NCI-H2196 treated with DMSO at 0.1 percent for 48 hours (cell line): ENCODE measurements around the gene CHCHD6.
"Not testable (repeated sequence)": the region's sequence is repeated elsewhere in the genome, so short reads cannot be mapped to it uniquely, and the experiment has no call there.

Experiments
- DNase-seq: peaks from one replicate; lab custom pipeline; 2025; ENCODE audit not compliant: unreplicated experiment; lab: John Stamatoyannopoulos, UW

Gene CHCHD6

GRCh38 chr3:126765187-126766069, 61.4 kb downstream of the CHCHD6 start:
- no peak for DNase-seq

DNA sequence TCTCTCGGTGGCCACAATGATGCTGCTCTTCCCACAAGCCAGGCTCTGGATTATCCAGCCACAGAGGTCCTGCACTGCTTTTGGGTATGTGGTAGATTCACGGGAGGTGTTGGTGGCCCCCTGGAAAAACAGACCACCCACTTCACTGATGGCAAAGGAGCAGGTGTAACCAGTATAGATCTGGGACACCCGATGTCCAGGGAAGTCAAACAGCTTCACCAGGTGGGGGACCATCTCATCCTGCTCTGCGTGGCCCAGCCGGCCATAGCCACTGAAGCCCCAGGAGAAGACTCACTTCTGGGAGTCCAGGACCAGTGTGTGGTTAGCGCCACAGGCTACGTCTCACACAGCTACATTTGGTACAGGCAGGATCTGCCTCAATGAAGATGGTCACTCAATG, 62.6 kb downstream of the CHCHD6 start:
- DNase-seq, result no peak

GRCh38 chr3:126768903-126769302, 64.9 kb downstream of the CHCHD6 start:
- no peak for DNase-seq

GRCh38 chr3:126770096-126770495, 66.1 kb downstream of the CHCHD6 start:
- no peak for DNase-seq

GRCh38 chr3:126773167-126773566, 69.1 kb downstream of the CHCHD6 start:
- DNase-seq, result no peak

DNA sequence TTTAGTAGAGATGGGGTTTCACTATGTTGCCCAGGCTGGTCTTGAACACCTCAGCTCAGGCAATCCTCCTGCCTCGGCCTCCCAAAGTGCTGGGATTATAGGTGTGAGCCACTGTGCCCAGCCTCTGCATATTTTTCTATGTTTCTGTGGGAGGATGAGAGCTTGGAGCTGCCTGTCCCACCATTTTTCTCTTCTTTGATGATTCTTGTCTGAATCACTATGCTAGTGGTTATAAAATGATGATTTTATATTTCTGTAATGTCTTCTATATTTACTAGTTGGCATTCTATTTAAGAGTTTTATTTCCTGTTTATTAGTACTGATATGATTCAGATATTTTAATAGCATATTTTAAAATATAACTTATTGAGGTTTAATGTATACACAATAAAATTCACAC, 69.7 kb downstream of the CHCHD6 start:
- DNase-seq, result no peak

- no peak for DNase-seq
These were observed 73.3 kb downstream of the CHCHD6 start for GRCh38 chr3:126777366-126777765.

DNA sequence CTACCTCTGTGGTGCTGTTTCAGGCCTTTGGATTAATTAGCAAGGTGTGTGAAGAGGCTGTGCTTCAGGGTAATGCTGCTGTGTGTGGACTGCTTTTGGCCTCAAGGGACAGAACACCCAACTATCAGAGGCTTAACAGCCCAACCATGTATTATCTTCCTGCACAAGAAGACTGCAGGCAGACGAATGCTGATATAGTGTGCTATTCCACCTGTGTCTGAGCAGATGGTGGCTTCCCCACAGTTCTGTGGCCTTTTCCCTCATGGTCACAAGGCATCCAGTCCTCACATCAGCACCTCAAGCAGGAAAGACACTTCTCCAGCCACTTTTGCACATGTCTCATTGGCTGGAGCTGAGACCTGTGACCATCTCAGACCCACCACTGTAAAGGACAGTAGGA, 76.6 kb downstream of the CHCHD6 start:
- DNase-seq, result no peak

- DNase-seq, result no peak
These were observed 77.4 kb downstream of the CHCHD6 start for GRCh38 chr3:126781406-126781805.

DNA sequence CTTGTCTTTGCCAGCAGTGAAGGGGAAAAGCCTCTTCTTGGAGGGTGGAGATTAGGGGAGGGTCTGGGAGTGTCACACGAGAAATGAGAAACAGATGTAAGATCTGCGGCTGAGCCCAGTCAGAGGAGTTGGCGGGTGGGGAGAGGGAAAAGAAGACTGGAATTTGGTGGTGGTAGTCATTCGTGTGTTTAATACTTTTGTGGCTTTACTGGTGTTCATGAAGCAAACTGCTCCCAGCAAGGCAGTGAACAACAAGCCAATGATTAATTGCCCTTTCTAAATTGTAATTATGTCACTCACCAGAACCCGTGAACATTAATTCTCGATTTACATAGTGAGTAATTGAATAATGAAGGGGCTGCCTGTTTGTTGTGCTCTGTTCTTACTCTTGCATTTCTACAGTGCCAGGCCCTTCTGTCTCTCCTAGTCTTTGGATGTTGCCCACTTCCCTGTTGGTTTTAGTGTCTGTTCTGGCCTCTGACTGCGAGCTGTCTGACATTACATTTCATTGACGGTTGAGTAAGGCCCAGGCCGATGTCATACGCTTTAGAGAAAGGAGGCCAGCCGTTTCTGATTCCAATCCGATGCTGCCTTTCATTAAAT, 78.0 kb downstream of the CHCHD6 start:
- no peak for DNase-seq

GRCh38 chr3:126782536-126782935, 78.5 kb downstream of the CHCHD6 start:
- DNase-seq, result no peak

DNA sequence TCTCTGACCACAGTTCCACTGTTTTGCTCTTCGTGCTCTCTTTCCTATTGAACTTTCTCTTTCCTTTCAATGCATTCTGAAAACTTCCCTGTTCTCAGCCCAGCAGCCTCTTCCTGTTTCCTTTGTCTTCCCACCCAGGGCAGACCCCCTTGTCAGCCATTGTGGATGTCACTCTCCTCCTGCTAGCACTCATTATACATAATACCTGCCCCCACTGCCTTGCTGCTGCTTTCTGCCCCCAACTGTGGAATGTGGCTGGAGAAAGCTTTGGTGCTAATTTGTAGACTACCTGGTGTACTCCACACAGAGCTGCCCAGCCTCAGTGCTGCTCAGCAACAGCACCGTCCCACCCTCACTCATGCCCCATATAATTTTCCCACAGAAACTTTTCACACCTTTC, 80.2 kb downstream of the CHCHD6 start:
- DNase-seq, result no peak

GRCh38 chr3:126791320-126791719, 87.3 kb downstream of the CHCHD6 start:
- not testable (repeated sequence) for DNase-seq

DNA sequence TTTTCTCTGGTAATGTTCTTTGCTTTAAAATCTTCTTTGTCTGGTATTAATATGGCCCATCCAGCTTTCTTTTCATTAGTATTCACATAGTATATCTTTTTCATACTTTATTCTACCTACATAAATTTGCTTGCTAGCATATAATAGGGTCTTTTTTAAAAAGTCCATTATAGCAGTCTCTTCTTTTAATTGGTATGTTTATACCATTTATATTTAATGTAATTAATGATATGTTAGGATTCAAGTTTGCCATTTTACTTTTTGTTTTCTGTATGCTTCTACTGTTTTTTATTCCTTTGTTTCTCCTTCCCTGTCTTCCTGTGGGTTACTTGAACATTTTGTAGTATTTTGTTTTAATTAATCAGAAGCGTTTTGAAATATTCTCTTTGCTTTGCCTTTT, 89.0 kb downstream of the CHCHD6 start:
- DNase-seq, result no peak

DNA sequence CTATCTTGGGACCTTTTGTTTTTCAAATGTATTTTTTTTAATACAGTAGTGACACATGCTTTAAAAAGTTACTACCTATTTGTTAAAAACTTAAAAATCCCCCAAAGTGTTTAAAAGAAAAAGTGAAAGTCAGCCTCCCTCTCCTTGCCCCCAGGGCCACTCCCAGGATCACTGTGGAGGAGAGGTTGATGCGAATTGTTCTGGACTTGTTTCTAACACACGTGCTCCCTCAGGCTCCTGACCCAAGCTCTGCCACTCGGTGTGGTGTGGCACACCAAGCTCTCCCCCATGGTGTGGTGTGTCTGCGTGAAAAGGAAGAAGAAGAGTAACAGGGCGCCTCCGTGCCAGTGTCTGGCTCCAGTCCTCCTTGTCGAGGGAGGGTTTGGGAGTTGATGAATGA, 93.5 kb downstream of the CHCHD6 start:
- DNase-seq, result no peak

GRCh38 chr3:126798521-126798920, 94.5 kb downstream of the CHCHD6 start:
- DNase-seq, result no peak

- no peak for DNase-seq
These were observed 95.1 kb downstream of the CHCHD6 start for GRCh38 chr3:126799099-126799498.

- not testable (repeated sequence) for DNase-seq
These were observed 97.3 kb downstream of the CHCHD6 start for GRCh38 chr3:126801312-126801711.

DNA sequence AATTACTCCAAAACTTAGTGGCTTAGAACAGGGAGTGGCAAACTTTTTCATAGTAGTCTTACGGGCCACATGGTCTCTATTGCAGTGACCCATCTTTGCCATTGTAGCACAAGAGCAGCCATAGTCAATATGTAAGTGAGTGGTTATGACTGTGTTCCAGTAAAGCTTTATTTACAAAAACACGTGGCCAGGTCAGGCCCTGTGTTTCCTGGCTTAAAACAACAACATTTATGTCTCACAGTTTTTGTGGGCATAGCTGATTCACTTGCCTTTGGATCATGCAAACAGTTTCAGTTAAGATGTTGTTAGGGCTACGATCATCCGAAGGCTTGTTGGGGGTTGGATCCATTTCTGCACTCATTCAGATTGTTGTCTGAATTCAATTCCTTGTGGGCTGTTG, 103.8 kb downstream of the CHCHD6 start:
- no peak for DNase-seq

DNA sequence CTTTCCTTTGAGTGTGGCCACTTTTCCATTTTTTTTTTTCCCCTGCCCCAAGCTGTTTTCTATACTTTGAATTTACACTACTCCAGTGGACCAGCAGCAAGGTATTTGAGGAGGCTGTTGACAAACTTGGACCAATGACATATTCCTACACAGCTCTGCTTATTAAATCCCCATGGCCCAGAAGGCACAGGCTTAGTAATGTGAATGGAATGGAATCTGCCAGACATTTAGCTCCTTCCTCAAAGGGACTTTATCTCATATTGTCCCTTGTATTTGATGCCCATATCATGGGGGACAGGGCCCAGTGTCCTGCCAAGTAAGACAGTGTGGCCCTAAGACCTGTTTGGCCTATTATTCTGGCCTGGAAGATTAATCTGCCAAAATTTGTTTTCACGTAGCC, 107.5 kb downstream of the CHCHD6 start:
- DNase-seq, result no peak

- DNase-seq, result no peak
These were observed 112.3 kb downstream of the CHCHD6 start for GRCh38 chr3:126816298-126816697.

DNA sequence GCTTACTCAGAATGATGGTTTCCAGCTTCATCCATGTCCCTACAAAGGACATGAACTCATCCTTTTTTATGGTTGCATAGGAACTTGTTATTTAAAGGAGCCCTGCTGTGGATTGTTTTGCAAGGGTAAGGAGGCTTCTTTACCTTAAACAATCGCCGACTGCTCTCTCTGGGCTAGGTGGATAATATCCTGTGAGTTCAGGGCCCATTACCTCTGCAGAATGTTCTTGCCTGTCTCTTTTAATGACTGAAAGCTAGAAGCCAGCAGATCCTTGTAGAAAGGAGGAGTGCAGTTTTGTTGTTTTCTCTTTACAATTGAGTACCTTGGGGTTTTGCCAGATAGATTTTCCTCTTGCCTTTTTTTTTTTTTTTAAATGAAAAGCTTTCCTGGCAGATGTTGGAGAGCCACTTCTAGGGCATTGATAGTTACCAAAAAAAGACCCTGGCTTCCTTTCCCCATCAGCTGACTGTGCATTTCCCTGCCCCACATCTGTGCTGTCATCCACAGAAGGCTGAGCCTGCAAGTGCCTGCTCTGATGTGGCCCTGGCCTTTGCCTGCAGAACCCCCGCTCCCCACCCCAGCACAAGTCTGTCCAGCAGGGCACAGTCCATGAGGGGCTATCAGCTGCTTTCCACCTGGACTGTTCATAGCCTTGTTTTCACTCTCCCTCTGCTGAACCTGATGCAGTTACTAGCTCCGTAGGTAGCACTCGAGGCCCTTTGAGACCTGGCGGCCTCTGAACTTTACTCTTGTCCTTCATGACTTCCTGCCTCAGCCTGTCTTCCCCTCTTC, 113.1 kb downstream of the CHCHD6 start:
- DNase-seq, result no peak
